HG03196 (cell line): ENCODE results near the gene CD83.
"Not testable (repeated sequence)": the region's sequence is repeated elsewhere in the genome, so short reads cannot be mapped to it uniquely, and the experiment has no call there.

Experiments
- ATAC-seq: cut with Tn5 transposase; IDR thresholded peaks from one replicate; pipeline ENCODE4 v1.9.1; 2021; ENCODE audit not compliant: unreplicated experiment

CD83 gene, protein sequence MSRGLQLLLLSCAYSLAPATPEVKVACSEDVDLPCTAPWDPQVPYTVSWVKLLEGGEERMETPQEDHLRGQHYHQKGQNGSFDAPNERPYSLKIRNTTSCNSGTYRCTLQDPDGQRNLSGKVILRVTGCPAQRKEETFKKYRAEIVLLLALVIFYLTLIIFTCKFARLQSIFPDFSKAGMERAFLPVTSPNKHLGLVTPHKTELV

DNA sequence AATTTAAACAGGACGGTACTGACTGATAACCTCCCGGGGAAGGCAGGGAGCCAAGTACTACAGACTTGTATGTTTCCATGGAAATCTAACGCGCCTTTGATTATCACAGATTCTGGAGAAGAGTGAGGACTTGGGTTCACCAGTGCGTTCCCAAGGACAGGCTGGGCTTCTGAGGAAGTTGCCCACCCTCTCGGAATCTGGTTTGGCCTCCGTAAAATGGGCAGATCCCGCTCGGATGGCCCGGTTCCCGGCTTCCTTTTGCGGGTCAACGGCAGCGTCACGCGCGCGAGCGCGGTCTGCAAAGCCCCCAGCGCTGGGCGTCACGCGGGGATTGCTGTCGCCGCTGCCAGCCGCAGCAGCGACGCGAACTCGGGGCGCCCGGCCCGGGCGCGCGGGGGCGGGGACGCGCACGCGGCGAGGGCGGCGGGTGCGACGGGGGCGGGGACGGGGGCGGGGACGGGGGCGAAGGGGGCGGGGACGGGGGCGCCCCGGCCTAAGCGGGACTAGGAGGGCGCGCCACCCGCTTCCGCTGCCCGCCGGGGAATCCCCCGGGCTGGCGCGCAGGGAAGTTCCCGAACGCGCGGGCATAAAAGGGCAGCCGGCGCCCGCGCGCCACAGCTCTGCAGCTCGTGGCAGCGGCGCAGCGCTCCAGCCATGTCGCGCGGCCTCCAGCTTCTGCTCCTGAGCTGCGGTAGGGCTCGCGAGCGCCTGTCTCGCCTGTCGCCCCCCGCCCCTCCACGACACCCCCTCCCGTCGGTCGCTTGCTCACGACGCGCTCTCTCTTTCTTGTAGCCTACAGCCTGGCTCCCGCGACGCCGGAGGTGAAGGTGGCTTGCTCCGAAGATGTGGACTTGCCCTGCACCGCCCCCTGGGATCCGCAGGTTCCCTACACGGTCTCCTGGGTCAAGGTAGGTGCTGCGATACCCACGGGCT is at the start of gene CD83:
TSS of gene CD83 (plus strand) at position 615 of the 933 bp plus-strand sequence. CDS start at position 655, 40 bp downstream.
- ATAC-seq: peak; percentile 65

DNA sequence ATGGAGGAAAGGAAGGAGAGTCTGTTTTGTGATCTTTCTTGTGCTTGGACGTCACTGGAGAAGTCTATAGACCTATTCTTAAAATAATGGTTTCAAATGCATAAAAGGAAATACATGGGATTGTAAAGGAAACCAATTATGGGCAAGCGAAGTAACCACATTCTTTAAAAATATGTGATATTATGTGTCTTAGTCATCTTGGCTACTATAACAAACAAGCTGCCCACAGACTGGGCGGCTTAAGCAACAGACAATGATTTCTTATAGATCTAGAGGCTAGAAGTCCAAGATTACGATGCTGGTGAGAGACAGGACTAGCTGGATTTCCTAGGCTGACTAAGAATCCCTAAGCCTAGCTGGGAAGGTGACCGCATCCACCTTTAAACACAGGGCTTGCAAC is 49.4 kb upstream of the CD83 start:
- no peak for ATAC-seq

DNA sequence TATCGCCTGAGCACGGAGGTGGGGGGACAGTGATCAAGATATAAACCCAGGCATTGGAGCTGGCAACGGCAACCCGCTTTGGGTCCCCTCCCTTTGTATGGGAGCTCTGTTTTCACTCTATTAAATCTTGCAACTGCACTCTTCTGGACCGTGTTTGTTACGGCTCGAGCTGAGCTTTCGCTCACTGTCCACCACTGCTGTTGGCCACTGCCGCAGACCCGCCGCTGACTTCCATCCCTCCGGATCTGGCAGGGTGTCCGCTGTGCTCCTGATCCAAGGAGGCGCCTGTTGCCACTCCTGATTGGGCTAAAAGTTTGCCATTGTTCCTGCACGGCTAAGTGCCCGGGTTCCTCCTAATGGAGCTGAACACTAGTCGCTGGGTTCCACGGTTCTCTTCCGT is 48.9 kb upstream of the CD83 start:
- no peak for ATAC-seq

DNA sequence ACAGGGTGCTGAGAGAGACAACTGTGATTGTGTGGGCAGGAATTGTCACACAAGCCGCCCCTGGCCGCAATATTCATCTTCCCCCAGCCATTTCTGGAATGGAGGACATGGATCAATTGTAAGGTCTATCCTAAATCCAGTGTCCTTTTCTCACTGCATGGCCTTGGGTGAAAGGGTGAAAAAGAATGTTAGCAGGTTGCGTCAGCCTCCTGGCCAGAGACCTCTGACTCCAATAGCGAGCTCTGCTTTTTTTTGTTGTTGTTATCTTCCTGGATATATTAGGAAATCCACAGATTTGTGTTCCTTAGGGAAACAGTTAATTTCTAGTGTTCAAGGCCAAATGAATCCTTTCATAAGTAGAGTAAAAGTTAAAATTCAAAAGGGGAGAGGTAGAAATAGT is 47.1 kb upstream of the CD83 start:
- no peak for ATAC-seq

DNA sequence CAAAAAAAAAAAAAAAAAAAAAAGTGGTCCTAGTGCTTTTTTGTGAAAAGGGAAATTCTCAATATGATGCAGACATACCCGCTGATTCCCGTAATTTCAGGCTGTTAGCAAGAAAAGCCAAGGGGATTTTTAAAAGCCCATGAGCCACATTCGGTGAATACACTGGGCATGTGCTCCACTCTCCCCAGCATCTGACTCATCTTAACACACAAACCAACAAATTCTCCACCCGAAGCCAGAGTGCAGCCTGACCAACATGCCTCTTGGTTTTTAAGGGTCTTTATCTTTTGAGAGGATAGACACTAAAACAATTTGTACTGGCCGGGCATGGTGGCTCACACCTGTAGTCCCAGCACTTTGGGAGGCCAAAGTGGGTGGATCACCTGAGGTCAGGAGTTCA is 45.5 kb upstream of the CD83 start:
- no peak for ATAC-seq

DNA sequence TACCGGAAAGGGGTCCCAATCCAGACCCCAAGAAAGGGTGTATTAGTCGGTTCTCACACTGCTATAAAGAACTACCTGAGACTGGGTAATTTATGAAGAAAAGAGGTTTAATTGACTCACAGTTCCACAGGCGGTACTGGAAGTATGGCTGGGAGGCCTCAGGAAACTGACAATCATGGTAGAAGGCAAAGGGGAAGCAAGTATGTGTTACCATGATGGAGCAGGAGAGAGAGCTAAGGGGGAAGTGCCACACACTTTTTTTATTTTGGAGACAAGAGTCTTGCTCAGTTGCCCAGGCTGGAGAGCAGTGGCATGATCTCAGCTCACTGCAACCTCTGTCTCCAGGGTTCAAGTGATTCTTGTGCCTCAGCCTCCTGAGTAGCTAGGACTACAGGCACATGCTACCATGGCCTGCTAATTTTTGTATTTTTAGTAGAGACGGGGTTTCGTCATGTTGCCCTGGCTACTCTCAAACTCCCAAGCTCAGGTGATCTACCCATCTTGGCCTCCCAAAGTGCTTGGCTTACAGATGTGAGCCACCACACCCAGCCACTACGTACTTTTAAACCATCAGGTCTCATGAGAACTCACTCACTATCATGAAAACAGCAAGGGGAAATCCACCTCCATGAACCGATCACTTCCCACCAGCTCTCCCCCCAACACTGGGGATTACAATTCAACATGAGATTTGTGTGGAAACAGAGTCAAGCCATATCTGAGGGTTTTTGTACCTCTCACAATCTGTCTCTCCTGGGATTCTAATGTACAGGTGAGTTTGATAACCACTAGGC is 43.8 kb upstream of the CD83 start:
- ATAC-seq: not testable (repeated sequence)

DNA sequence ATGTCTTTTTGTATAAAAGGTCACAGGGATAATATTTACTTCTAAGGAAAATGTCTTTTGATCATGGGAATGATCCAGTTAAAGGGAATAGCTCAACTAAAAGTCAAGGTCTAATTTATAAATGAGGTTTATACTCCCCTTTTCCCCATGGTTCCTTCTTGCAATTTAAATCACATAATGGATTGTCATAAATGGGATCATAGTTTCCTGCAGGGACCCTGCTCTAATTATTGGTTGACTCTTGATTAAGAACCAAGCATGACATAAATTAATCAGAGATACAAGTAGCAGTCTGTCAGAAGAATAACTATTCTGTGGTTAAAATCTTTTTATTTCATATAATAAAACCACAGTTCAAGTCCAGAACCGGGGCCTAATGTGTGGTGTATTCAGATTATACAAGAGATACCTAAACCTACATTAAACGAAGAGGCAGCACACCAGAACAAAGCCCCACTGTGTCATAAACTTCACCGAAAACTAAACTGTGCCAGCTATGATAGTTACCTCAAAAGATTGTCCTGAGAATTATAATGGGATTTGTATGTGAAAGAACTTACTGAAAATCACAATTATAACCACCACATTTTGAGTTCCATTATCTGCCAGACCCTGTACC is 43.0 kb upstream of the CD83 start:
- ATAC-seq: no peak

DNA sequence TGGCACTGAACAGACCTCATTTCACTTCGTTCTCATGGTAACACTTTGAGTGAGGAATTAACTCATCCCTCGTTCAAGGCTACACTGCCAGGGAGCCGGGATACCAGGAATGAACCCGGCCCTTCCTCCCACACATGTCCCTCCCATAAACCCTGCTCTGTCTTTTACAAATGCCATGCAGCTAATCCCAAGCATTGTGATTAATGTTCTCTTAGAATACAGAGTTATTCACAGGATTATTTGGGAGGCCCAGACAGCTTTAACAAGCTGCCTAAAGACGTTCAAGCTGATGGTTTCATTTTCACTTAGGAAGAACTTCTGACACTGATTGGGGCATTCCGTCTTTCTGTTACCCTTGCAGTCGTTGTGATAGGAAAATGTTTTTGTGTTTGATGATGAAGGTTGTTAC is 42.5 kb upstream of the CD83 start:
- peak; percentile 68 for ATAC-seq

DNA sequence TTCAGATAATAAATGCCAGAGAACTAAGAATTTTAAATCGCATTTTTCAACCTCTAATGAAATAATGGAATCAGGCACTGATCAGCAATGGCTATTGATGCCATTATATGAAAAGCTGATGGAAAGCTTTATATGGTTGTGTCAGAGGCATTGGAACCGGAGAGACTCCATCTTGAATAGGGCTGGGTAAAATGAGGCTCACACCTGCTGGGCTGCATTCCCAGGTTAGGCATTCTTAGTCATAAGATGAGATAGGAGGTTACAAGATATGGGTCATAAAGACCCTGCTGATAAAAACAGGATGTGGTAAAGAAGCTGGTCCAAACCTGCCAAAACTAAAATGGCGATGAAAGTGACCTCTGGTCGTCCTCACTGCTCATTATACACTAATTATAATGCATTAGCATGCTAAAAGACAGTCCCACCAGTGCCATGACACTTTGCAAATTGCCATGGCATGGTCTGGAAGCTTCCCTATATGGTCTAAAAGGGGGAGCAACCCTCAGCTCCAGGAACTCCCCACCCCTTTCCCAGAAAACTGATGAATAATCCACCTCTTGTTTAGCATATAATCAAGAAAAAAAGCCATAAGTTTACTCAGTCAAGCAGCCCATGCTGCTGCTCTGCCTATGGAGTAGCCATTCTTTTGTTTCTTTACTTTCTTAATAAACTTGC is 40.2 kb upstream of the CD83 start:
- no peak for ATAC-seq

DNA sequence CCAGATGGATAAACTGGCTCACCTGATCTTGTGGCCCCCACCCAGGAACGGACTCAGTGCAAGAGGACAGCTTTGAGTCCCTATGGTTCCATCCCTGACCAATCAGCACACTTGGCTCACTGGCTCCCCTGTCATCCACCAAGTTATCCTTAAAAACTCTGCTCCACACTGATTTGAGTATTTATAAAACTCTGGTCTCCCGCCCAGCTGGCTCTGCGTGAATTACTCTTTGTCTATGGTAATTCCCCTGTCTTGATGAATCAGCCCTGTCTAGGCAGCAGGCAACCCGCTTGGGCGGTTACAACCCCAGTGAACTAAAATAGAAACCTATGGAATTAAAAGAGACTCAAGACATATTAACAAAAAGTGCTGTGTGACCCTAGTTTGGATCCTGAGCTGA is 38.1 kb upstream of the CD83 start:
- no peak for ATAC-seq

DNA sequence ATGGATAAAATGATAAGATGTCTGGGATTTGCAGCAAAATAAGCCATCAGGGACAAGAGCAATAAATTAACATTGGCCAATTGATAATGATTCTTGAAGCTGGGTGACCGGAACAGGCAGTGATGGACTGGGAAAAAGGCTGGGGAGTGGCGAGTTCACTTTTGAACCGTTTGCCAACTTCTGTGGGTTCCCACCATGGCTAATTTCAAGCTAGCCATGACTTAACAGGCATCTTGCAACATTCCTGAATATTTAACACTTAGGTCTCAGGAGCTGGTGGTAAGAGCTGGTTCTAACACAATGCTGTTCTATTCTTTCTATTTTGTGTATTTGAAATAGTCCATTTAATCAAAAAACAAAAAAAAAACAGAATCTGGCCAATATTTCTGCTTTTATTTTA is 37.6 kb upstream of the CD83 start:
- ATAC-seq: no peak

DNA sequence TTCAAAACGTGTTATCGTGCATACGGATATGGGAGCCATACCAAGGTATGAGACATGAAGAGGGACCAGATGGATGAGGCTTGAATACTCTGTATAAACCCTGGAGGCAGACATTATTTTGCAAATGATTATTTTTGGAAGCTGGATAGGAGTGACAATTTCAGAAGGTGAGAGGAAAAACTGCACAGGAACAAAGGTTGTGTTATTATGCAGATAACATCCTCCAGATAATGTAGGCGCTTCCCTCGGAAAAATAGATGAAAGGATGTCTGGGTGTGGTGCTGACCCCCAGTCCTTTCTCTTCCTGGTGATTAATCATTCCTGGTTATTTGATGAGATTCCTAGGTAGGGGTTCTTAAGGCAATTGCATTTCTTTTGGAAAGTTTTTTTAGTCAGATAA is 36.4 kb upstream of the CD83 start:
- no peak for ATAC-seq

DNA sequence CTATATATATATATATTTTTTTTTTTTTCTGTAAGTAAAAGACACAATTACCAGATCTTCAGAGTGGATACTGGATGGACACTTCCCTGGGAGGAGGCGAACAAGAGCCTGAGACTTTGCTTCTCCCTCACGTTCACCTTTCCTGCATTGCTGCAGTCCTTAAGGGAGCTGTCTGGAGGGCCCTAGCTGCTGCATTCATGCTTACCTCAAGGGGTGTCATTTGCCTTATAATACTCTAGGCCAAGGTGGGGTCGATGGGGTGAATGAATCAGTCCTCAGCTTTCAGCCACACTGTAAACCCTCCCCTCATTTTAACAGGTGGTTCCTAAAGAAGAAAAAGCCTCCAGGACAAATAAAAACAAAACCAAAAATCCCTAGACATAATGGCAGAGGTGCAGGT is 34.8 kb upstream of the CD83 start:
- no peak for ATAC-seq

DNA sequence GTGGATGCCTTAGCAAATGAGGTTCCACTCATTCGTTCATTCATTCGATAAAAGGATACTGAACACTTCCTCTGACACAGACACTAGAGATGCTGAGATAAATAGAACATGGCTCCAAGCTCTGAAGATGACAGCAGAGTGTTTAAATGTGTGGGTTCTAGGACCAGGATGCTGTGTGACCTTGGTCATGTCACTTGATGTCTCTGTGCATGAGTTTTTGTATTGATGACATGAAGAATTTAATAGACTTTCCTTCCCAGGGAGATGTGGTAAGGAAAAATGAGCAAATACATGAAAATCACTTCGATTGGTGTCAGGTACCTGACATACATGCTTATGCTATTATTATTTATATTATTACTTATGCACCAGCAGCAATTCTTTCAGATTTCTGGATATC is 34.3 kb upstream of the CD83 start:
- no peak for ATAC-seq

DNA sequence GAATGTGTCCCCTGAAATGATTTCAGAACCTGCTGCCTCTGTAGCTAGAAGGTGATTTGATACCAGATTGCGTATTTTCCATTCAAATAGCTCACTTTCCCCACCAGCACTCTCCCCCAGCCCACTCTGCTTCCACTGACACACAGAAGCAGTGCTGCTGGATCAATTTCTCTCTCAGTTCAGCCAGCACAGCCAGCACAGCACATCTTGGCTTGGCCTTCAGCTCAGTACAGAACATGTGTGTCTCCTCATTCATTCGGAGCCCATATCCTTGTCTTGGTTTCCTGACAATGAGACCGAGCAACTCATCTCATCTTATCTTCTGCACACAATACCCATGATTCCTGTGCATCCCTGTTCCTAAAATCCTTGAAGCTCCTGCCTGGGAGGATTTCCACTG is 33.8 kb upstream of the CD83 start:
- no peak for ATAC-seq

DNA sequence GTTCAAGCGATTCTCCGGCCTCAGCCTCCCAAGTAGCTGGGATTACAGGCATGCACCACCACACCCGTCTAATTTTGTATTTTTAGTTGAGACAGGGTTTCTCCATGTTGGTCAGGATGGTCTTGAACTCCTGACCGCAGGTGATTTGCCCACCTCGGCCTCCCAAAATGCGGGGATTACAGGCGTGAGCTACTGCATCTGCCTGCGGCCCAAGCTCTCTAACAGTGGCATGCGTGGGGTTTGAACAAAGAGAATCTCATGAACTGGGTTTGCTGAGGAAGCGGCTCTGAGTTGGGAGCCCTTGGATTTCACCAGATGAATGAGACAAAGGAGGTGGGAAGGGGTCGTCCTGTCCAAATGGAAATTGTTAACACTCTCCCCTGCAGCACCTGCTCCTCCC is 33.2 kb upstream of the CD83 start:
- no peak for ATAC-seq

DNA sequence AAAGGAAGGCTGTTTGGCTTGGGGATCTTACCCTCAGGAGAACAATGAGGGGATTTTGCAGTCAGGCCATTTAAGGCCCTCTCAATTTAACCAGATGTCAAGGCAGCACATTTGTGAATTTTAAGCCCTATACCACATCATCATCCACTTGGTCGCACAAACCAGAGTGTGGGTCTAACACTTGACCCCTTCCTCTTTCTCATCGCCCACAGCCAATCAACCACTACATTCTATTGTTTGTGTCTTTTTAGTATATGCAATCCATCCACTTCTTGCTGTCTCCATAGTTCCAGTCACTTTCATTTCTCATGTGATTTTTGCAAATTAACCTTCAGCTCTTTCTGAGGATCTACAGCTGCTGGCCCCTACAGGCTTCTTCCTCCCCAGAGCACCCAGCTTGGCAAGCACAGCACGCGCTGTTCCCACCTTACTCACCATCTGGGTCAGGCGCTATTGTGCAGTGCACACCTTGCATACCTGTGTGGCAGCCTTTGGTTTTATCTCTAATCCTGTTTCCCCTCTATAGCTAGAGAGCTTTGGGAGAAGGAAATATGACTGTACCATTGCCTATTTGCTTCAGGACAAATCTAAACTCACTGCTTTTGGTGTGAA is 32.3 kb upstream of the CD83 start:
- no peak for ATAC-seq

DNA sequence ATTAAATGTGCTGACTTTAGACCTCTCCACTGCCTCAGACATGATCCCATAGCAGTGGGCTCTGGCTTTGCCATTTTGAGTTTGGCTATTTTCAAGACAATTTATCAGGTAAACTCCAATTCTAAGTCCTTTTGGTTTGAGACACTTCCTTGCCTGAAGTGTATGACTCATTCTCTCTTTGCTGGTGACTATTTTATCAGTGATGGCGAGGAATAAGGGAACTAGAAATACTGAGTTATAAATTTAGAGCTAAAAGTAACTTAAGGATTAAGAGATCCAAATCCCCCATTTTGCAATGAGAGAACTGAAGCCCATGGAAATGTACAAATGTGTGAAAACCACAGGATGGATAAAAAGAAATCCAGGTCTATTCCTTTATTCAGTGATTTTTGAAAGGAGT is 30.9 kb upstream of the CD83 start:
- no peak for ATAC-seq

DNA sequence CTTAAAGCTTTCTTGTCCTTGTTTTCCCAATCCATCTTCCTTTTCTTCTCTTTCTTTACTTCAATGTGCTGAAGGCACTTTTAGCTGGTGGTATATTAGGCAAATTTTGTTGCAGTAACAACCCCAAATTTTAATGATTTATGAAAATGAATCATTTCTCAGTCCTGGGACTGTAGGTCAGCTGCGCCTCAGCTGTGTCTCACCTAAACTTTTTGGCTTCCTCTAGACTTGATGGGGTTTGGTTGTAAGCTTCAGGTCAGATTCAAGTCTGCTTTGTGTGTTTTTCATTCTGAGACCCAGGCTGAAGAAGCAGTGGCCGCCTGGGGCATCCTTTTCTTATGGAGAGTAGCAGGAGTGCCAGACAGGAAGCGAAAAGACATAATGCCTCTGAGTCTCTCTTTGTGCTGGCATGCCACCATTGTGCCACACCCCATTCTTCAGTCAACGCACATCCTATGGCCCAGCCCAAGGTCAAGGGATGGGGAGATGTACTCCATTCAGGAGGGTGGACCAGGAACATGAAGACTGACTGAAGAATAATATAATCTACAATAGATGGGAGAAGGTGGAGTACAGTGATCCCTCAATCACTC is 28.9 kb upstream of the CD83 start:
- peak; percentile 39 for ATAC-seq

DNA sequence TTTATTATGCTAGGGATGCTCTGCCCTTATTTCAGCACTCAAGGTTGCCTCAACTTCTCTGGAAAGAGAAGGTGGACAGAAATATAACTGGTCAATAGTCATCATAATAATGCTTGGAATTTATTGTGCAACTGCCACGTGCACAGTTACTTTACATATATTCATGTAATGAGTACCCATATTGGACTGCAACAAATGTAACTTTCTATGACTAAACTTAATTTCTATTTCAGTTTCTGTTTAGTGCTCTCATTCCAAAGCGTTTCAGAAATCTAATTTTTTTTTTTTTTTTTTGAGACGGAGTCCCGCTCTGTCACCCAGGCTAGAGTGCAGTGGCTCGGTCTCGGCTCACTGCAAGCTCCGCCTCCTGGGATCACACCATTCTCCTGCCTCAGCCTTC is 28.3 kb upstream of the CD83 start:
- no peak for ATAC-seq
